ENCODE measurements around the gene SMS.
"Not testable (repeated sequence)": the region's sequence is repeated elsewhere in the genome, so short reads cannot be mapped to it uniquely, and the experiment has no call there.

The SMS gene

DNA sequence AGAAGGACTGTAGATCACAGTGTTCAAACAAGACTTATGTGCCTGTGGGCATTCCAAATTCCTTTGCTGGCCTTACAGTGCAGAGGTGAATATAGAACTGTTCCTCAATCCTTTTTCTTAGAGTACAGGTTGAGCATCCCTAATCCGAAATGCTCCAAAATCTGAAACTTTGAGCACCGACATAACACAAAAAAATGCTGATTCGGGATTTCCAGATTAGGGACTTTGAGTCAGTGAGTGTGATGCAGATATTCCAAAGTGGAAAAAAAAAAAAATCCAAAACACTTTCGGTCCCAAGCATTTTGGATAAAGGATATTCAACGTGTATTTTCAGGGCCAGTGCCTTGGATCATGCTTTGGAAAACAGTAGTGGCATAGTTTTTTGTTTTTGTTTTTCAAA is 9.2 kb downstream of the SMS start:
- H3K4me2 ChIP-seq: no peak overlapping the region
- TF ChIP-seq, protein P1, sequence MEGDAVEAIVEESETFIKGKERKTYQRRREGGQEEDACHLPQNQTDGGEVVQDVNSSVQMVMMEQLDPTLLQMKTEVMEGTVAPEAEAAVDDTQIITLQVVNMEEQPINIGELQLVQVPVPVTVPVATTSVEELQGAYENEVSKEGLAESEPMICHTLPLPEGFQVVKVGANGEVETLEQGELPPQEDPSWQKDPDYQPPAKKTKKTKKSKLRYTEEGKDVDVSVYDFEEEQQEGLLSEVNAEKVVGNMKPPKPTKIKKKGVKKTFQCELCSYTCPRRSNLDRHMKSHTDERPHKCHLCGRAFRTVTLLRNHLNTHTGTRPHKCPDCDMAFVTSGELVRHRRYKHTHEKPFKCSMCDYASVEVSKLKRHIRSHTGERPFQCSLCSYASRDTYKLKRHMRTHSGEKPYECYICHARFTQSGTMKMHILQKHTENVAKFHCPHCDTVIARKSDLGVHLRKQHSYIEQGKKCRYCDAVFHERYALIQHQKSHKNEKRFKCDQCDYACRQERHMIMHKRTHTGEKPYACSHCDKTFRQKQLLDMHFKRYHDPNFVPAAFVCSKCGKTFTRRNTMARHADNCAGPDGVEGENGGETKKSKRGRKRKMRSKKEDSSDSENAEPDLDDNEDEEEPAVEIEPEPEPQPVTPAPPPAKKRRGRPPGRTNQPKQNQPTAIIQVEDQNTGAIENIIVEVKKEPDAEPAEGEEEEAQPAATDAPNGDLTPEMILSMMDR (conservative IDR thresholded peaks at IDR 0.05; ENCODE audit: low read depth, low read length): no peak
- no peaks in the 10 kb centered on the region for H3K4me1 ChIP-seq (ENCODE audit: low read depth, poor library complexity, severe bottlenecking)
- no peak overlapping the region for H3K4me3 ChIP-seq (IDR thresholded peaks at IDR 0.05; ENCODE audit: insufficient read depth, low read depth, low read length)
- H4K20me1 ChIP-seq (ENCODE audit: insufficient read depth): no peaks in the 10 kb centered on the region
- no peaks in the 10 kb centered on the region for H3K27me3 ChIP-seq (ENCODE audit: insufficient read depth, low read depth)
- H3K36me3 ChIP-seq (ENCODE audit: insufficient read depth): no peaks in the 10 kb centered on the region
- H3K27ac ChIP-seq: no peak overlapping the region
- H3K79me2 ChIP-seq (ENCODE audit: insufficient read depth, low read depth): peaks cover 80% of the 10 kb centered on the region
- H2AFZ ChIP-seq (ENCODE audit: low read depth): no peak overlapping the region
- no peak overlapping the region for H3K9ac ChIP-seq

DNA sequence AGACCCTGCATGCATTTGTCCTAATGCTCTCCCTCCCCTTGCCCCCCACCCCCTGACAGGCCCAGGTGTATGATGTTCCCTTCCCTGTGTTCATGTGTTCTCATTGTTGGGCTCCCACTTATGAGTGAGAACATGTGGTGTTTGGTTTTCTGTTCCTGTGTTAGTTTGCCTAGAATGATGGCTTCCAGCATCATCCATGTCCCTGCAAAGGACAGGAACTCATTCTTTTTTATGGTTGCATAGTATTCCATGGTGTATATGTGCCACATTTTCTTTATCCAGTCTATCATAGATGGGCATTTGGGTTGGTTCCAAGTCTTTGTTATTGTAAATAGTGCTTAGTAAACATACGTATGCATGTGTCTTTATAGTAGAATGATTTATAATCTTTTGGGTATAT is 10.0 kb downstream of the SMS start:
- peaks cover 82% of the 10 kb centered on the region for H3K79me2 ChIP-seq (ENCODE audit: insufficient read depth, low read depth)
- H3K27me3 ChIP-seq (ENCODE audit: insufficient read depth, low read depth); H3K4me3 ChIP-seq (IDR thresholded peaks at IDR 0.05; ENCODE audit: insufficient read depth, low read depth, low read length); H3K27ac ChIP-seq; H3K36me3 ChIP-seq (ENCODE audit: insufficient read depth); H3K4me1 ChIP-seq (ENCODE audit: low read depth, poor library complexity, severe bottlenecking); H3K9ac ChIP-seq; H4K20me1 ChIP-seq (ENCODE audit: insufficient read depth); H3K4me2 ChIP-seq; H2AFZ ChIP-seq (ENCODE audit: low read depth): not testable (repeated sequence)

DNA sequence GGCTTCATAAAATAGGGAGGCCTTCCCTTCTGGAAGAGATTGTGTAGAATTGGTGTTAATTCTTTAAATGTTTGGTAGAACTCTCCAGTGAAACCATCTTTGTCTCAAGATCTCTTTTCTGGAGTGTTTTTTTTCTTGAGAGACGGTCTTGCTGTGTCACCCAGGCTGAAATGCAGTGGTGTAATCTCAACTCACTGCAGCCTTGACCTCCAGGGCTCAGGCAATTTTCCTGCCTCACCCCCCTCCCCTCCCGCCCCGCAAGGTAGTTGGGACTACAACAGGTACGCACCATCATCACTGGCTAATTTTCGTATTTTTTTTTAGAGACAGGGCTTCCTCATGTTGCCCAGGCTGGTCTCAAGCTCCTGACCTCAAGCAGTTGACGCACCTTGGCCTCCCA is 12.1 kb downstream of the SMS start:
- no peak overlapping the region for H3K4me2 ChIP-seq
- no peak overlapping the region for H2AFZ ChIP-seq (ENCODE audit: low read depth)
- no peaks in the 10 kb centered on the region for H3K36me3 ChIP-seq (ENCODE audit: insufficient read depth)
- peaks cover 84% of the 10 kb centered on the region for H3K79me2 ChIP-seq (ENCODE audit: insufficient read depth, low read depth)
- no peaks in the 10 kb centered on the region for H3K27me3 ChIP-seq (ENCODE audit: insufficient read depth, low read depth)
- no peaks in the 10 kb centered on the region for H4K20me1 ChIP-seq (ENCODE audit: insufficient read depth)
- H3K27ac ChIP-seq: no peak overlapping the region
- H3K4me1 ChIP-seq (ENCODE audit: low read depth, poor library complexity, severe bottlenecking): no peaks in the 10 kb centered on the region
- no peak overlapping the region for H3K4me3 ChIP-seq (IDR thresholded peaks at IDR 0.05; ENCODE audit: insufficient read depth, low read depth, low read length)
- H3K9ac ChIP-seq: no peak overlapping the region
- TF ChIP-seq, protein P1 (conservative IDR thresholded peaks at IDR 0.05; ENCODE audit: low read depth, low read length): no peak

DNA sequence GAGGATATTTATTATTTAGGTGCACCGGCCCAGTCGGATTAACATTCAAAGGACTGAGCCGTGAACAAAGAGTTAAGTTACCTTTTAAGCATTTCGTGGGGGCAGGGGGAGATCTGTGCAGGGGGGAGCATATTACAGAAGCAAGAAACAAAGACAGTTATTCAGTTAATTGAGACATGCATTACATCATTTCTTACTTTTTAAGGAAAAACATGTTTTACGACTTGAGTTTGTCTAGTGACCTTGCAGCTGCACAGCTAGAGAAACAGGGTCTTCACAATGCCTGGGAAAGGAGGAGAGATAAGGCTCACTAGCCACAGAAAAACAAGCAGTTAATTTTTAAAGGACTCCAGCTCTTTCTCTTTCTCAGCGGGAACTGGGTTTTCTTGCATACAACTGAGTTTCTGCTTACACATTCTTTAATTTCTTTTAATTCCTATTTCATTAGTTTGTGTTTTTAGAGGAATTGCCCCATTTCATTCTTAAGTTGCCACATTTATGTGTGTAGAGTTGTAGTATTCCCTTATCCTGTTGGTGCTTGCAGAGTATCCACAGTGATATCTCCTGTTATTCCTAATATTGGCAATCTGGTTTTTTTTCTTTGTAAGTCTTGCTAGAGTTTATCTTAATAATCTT is 12.8 kb downstream of the SMS start:
- not testable (repeated sequence) for H3K9ac ChIP-seq; H3K36me3 ChIP-seq (ENCODE audit: insufficient read depth); H4K20me1 ChIP-seq (ENCODE audit: insufficient read depth); H3K4me2 ChIP-seq; H3K27ac ChIP-seq; H3K4me1 ChIP-seq (ENCODE audit: low read depth, poor library complexity, severe bottlenecking); H3K4me3 ChIP-seq (IDR thresholded peaks at IDR 0.05; ENCODE audit: insufficient read depth, low read depth, low read length); H2AFZ ChIP-seq (ENCODE audit: low read depth); H3K27me3 ChIP-seq (ENCODE audit: insufficient read depth, low read depth)
- peaks cover 85% of the 10 kb centered on the region for H3K79me2 ChIP-seq (ENCODE audit: insufficient read depth, low read depth)

DNA sequence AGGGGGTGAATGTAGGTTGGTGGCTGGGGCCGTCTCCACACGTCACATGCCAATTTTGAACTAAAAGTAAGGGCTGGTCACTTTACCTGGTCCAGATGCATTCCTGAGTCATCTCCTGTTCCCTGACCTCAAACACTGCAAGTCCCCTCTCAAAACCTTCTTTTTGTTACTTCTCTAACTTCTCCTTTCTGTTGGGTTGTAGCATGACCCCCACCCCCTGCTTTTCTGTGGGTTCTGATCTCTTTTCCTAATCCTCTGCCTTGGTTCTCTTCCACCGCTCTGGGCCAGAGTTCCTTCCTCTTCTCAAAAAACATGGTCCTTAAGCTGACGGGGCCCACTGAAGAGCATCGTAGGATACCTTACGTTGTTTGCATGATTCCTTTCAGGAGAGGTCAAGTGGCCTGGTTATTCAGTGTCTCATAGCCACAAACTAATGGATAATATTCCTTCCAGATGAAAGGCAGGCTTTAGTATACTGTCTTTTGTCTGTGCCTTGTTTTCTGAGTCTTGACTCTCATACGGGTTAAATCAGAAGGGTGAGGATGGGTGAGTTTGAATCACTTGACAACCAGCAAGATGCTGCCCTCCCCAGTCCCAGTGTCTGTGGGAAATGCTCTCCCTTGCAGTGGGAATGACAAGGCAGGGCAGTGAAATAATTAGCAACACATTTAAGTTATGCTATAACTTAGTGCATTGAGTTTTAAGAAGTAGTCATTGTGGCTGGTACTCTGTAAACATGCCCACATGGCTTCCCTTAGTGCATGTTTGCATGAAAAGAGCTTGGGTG is 15.1 kb downstream of the SMS start:
- H3K4me2 ChIP-seq: no peak overlapping the region
- no peak overlapping the region for H2AFZ ChIP-seq (ENCODE audit: low read depth)
- H3K4me1 ChIP-seq (ENCODE audit: low read depth, poor library complexity, severe bottlenecking): no peaks in the 10 kb centered on the region
- peaks cover 76% of the 10 kb centered on the region for H3K79me2 ChIP-seq (ENCODE audit: insufficient read depth, low read depth)
- H3K4me3 ChIP-seq (IDR thresholded peaks at IDR 0.05; ENCODE audit: insufficient read depth, low read depth, low read length): no peak overlapping the region
- H3K9ac ChIP-seq: no peak overlapping the region
- no peaks in the 10 kb centered on the region for H3K27me3 ChIP-seq (ENCODE audit: insufficient read depth, low read depth)
- no peaks in the 10 kb centered on the region for H4K20me1 ChIP-seq (ENCODE audit: insufficient read depth)
- no peak overlapping the region for H3K27ac ChIP-seq
- H3K36me3 ChIP-seq (ENCODE audit: insufficient read depth): no peaks in the 10 kb centered on the region
- TF ChIP-seq, protein P1 (conservative IDR thresholded peaks at IDR 0.05; ENCODE audit: low read depth, low read length): no peak
